B cell (primary cell): ENCODE results near the gene ELFN1. TPM values are rescaled to one million over a fixed set of nuclear protein-coding genes. Genes with fewer than 3 reads are reported as not detected.

Source experiments
- ATAC-seq: fragments of 200-7000 bp; cut with Tn5 transposase; one replicate; pipeline ENCODE4 v1.10.0; 2021; ENCODE audit warnings: low read depth, mild to moderate bottlenecking, moderate number of reproducible peaks, moderate library complexity
- CTCF ChIA-PET: fragments of 350-600 bp; sonication (Branson Sonifier 250); formaldehyde crosslinking; loops from one replicate; lab custom pipeline; 2021; ENCODE audit warnings: antibody characterized with exemption, inconsistent platforms; lab: Charles Lee
- POLR2A ChIA-PET: fragments of 350-600 bp; sonication (Branson Sonifier 250); formaldehyde crosslinking; loops from one replicate; lab custom pipeline; 2021; ENCODE audit warnings: antibody characterized with exemption; lab: Charles Lee
- DNase-seq: peaks from one replicate; pipeline ENCODE4 v3.0.0; 2013
- H2AFZ ChIP-seq: 2 replicates; pipeline ENCODE4 v1.6.1; 2012; ENCODE audit warnings: mild to moderate bottlenecking, low read depth, low read length; ENCODE audit not compliant: insufficient read depth, poor library complexity, severe bottlenecking
- H3K27ac ChIP-seq, 2 donors: 1 replicate in 1 of 2; 2 replicates in 1 of 2; pipeline ENCODE4 v1.5.1; 2012 to 2013; ENCODE audit warnings: low read length in 2 of 2, mild to moderate bottlenecking in 2 of 2, moderate library complexity in 1 of 2
- H3K27me3 ChIP-seq, 4 experiments: fragments of 200-600 bp in 1 of 4; sonication (generic) in 1 of 4; replicated peaks in 1 of 4; 1 replicate in 2 of 4; 2 replicates in 2 of 4; pipeline versions ENCODE4 v1.6.1 to v1.7.0; 2013 to 2016; ENCODE audit warnings: low read length in 3 of 4, mild to moderate bottlenecking in 2 of 4, mixed read lengths in 1 of 4, moderate library complexity in 1 of 4; ENCODE audit not compliant: insufficient read depth in 4 of 4, control insufficient read depth in 3 of 4; ENCODE audit errors: control extremely low read depth in 1 of 4
- H3K36me3 ChIP-seq, 2 experiments: replicated peaks in 1 of 2; 1 replicate in 1 of 2; 2 replicates in 1 of 2; pipeline versions ENCODE4 v1.6.1 to v1.7.1; 2013; ENCODE audit warnings: low read length in 1 of 2; ENCODE audit not compliant: insufficient read depth in 2 of 2, control insufficient read depth in 1 of 2; ENCODE audit errors: control extremely low read depth in 1 of 2, extremely low read depth in 1 of 2
- H3K4me1 ChIP-seq, 2 donors: fragments of 200-600 bp in 1 of 2; sonication (generic) in 1 of 2; 1 replicate in 1 of 2; 2 replicates in 1 of 2; pipeline versions ENCODE4 v1.5.1 to v1.6.1; 2013 to 2017; ENCODE audit warnings: low read length in 2 of 2; ENCODE audit not compliant: control insufficient read depth in 2 of 2, insufficient read depth in 2 of 2
- H3K4me2 ChIP-seq: replicated peaks from 2 replicates; pipeline ENCODE3; 2012; ENCODE audit warnings: mild to moderate bottlenecking, low read depth, low read length; ENCODE audit not compliant: poor library complexity, severe bottlenecking
- H3K4me3 ChIP-seq, 5 experiments: fragments of 200-600 bp in 1 of 5; sonication (generic) in 1 of 5; 1 replicate in 3 of 5; 2 replicates in 2 of 5; pipeline versions ENCODE4 v1.5.1 to v1.7.0; 2011 to 2016; ENCODE audit warnings: low read length in 4 of 5, mild to moderate bottlenecking in 4 of 5, low read depth in 2 of 5, control low read depth in 1 of 5, moderate library complexity in 1 of 5; ENCODE audit not compliant: insufficient read depth in 1 of 5; ENCODE audit errors: control extremely low read depth in 1 of 5, extremely low read depth in 1 of 5
- H3K79me2 ChIP-seq: fragments of 200-600 bp; sonication (generic); one replicate; pipeline ENCODE4 v1.6.0; 2016; ENCODE audit warnings: low read length; ENCODE audit not compliant: control insufficient read depth, insufficient read depth
- H3K9ac ChIP-seq: fragments of 200-600 bp; sonication (generic); 2 replicates; pipeline ENCODE4 v1.6.1; 2017; ENCODE audit warnings: mild to moderate bottlenecking, low read length, moderate library complexity
- H3K9me3 ChIP-seq, 3 donors: one replicate each; pipeline versions ENCODE4 v1.6.1 to v1.7.1; 2013; ENCODE audit warnings: low read length in 2 of 3; ENCODE audit not compliant: control insufficient read depth in 2 of 3, insufficient read depth in 1 of 3; ENCODE audit errors: control extremely low read depth in 1 of 3
- H4K20me1 ChIP-seq: 2 replicates; pipeline ENCODE4 v1.6.0; 2012; ENCODE audit warnings: mild to moderate bottlenecking, low read length; ENCODE audit not compliant: insufficient read depth, control insufficient read depth, poor library complexity, severe bottlenecking
- H3K27ac Mint-ChIP-seq: one replicate; pipeline ENCODE4 v1.8.0; 2021; ENCODE audit warnings: mixed read lengths
- H3K27me3 Mint-ChIP-seq: one replicate; pipeline ENCODE4 v1.8.0; 2021; ENCODE audit warnings: mixed read lengths
- H3K4me1 Mint-ChIP-seq: one replicate; pipeline ENCODE4 v1.8.0; 2021; ENCODE audit warnings: mixed read lengths
- H3K4me3 Mint-ChIP-seq: one replicate; pipeline ENCODE4 v1.8.0; 2021; ENCODE audit warnings: mixed read lengths
- H3K9me3 Mint-ChIP-seq: one replicate; pipeline ENCODE4 v1.8.0; 2022; ENCODE audit warnings: mixed read lengths; ENCODE audit not compliant: insufficient read depth
- EZH2 ChIP-seq: IDR thresholded peaks from 2 replicates; pipeline ENCODE4 v1.6.1; 2012; ENCODE audit warnings: borderline replicate concordance, low read depth, mild to moderate bottlenecking, moderate library complexity, low read length; ENCODE audit not compliant: insufficient read depth, poor library complexity, severe bottlenecking
- WGBS: methylation state at CpG from one replicate; pipeline ENCODE4 v1.1.5; 2013; ENCODE audit warnings: missing lambda C conversion rate; ENCODE audit not compliant: insufficient coverage; 5-methylcytosine and 5-hydroxymethylcytosine counted together
- intact Hi-C: fragments of 100-400 bp; cut with micrococcal nuclease; formaldehyde crosslinking; loops from one replicate; pipeline ENCODE4 v1.10.0; 2022
- polyA plus RNA-seq: library from polyadenylated mRNA; depleted of rRNA; stranded (reverse); fragments of >200 nt; gene quantifications from 2 replicates; pipeline ENCODE4 v1.2.3, GENCODE V29; 2012
- total RNA-seq, 2 donors: library from RNA; stranded (reverse); fragments of 120-200 nt in 1 of 2; gene quantifications; 1 replicate in 1 of 2; 2 replicates in 1 of 2; pipeline versions ENCODE4 v1.2.3 to v1.2.4, GENCODE V29; 2013 to 2022
- TF ChIP-seq, protein P1 (sequence below): fragments of 200-600 bp; IDR thresholded peaks from one replicate; pipeline ENCODE4 v1.8.0; 2022; ENCODE audit warnings: antibody characterized with exemption, mild to moderate bottlenecking

The ELFN1 gene
- total and polyA plus RNA-seq, 2 donors (not counting 1 experiment from before 2014, with no cell fraction given), result 0.12 TPM; not detected in 1

GRCh38 chr7:1676550-1677078 lies 6.5 kb downstream of the ELFN1 start:
- WGBS, result 94% methylated on average over 15 of the region's 23 CpGs
- ATAC-seq, result no peak

More at GRCh38 chr7:1676550-1677078, 6.5 kb downstream of the ELFN1 start:
- H3K27ac ChIP-seq, result no peak overlapping the region
- POLR2A ChIA-PET, result no interaction called here
- TF ChIP-seq, protein P1, sequence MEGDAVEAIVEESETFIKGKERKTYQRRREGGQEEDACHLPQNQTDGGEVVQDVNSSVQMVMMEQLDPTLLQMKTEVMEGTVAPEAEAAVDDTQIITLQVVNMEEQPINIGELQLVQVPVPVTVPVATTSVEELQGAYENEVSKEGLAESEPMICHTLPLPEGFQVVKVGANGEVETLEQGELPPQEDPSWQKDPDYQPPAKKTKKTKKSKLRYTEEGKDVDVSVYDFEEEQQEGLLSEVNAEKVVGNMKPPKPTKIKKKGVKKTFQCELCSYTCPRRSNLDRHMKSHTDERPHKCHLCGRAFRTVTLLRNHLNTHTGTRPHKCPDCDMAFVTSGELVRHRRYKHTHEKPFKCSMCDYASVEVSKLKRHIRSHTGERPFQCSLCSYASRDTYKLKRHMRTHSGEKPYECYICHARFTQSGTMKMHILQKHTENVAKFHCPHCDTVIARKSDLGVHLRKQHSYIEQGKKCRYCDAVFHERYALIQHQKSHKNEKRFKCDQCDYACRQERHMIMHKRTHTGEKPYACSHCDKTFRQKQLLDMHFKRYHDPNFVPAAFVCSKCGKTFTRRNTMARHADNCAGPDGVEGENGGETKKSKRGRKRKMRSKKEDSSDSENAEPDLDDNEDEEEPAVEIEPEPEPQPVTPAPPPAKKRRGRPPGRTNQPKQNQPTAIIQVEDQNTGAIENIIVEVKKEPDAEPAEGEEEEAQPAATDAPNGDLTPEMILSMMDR, result no peak
- no peak for TF ChIP-seq EZH2
- Mint-ChIP-seq H3K9me3 (peaks cover 1% of the 10 kb centered on the region), H3K27ac (no peak overlapping the region), H3K4me1 (peaks cover 5% of the 10 kb centered on the region), H3K27me3 (peaks cover 24% of the 10 kb centered on the region), H3K4me3 (no peak overlapping the region)
- intact Hi-C loops, result no loop called here
- H2AFZ ChIP-seq, result no peak overlapping the region
- CTCF ChIA-PET, result no interaction called here
- H3K9me3 ChIP-seq, result peaks cover 0 to 43% (median 2%) of the 10 kb centered on the region in 3 donors
- no peaks in the 10 kb centered on the region for H3K36me3 ChIP-seq
- no peaks in the 10 kb centered on the region for H4K20me1 ChIP-seq
- no peak overlapping the region for H3K9ac ChIP-seq
- H3K79me2 ChIP-seq, result no peaks in the 10 kb centered on the region
- no peak overlapping the region for H3K4me2 ChIP-seq
- peaks cover 0 to 47% (median 3%) of the 10 kb centered on the region in 4 experiments for H3K27me3 ChIP-seq
- no peak for DNase-seq
- no peak overlapping the region for H3K4me3 ChIP-seq
- peaks cover 1 to 6% of the 10 kb centered on the region in 2 donors for H3K4me1 ChIP-seq
